NCI-H1694 treated with DMSO at 0.1 percent for 48 hours (cell line): Measurements from ENCODE around the gene POLR2H.

Experiments used
- DNase-seq: peaks from one replicate; lab custom pipeline; 2025; lab: John Stamatoyannopoulos, UW

Gene POLR2H

GRCh38 chr3:184361532-184361931 is at the start of gene POLR2H, which contains the start of gene CLCN2:
TSS of gene POLR2H (plus strand) at chr3:184361710. CDS start at chr3:184363493, 1,783 bp downstream.
TSS of gene CLCN2 (minus strand) at chr3:184361605. CDS start at chr3:184361479, 126 bp downstream.
- peak; percentile 44 for DNase-seq

GRCh38 chr3:184314363-184314699 is 47.2 kb upstream of the POLR2H start, which contains the start of gene EIF4G1:
TSS of gene EIF4G1 (plus strand) at chr3:184314606. CDS start at chr3:184315797, 1,191 bp downstream.
- peak; percentile 87 for DNase-seq

- no peak for DNase-seq
These were observed 46.6 kb upstream of the POLR2H start for GRCh38 chr3:184314700-184315542.

- DNase-seq, result no peak
These were observed 46.0 kb upstream of the POLR2H start for GRCh38 chr3:184315543-184315867.

GRCh38 chr3:184315871-184316661 is 45.4 kb upstream of the POLR2H start:
- no peak for DNase-seq

- DNase-seq, result no peak
These were observed 44.7 kb upstream of the POLR2H start for GRCh38 chr3:184316792-184317191.

GRCh38 chr3:184317201-184317600 is 44.3 kb upstream of the POLR2H start:
- no peak for DNase-seq

- peak; percentile 69 for DNase-seq
These were observed 41.4 kb upstream of the POLR2H start for GRCh38 chr3:184320104-184320445.

GRCh38 chr3:184321666-184322065 is 39.8 kb upstream of the POLR2H start:
- DNase-seq, result no peak

- no peak for DNase-seq
These were observed 38.6 kb upstream of the POLR2H start for GRCh38 chr3:184322731-184323487.

GRCh38 chr3:184323696-184324095 is 37.8 kb upstream of the POLR2H start:
- no peak for DNase-seq

- DNase-seq, result no peak
These were observed 36.2 kb upstream of the POLR2H start for GRCh38 chr3:184325269-184325668.

- DNase-seq, result no peak
These were observed 35.7 kb upstream of the POLR2H start for GRCh38 chr3:184325715-184326369.

- no peak for DNase-seq
These were observed 34.3 kb upstream of the POLR2H start for GRCh38 chr3:184327171-184327570.

- no peak for DNase-seq
These were observed 33.0 kb upstream of the POLR2H start for GRCh38 chr3:184328516-184328915.

- DNase-seq, result no peak
These were observed 29.0 kb upstream of the POLR2H start for GRCh38 chr3:184332370-184333090.

- DNase-seq, result no peak
These were observed 28.3 kb upstream of the POLR2H start for GRCh38 chr3:184333190-184333589.

- no peak for DNase-seq
These were observed 27.8 kb upstream of the POLR2H start for GRCh38 chr3:184333700-184334099.

GRCh38 chr3:184334470-184335158 is 26.9 kb upstream of the POLR2H start:
- no peak for DNase-seq

GRCh38 chr3:184335291-184335660 is 26.2 kb upstream of the POLR2H start:
- no peak for DNase-seq
